Progenitor cell of endocrine pancreas (in vitro differentiated cells): Measurements from ENCODE around the gene RABL6. TPM values are rescaled to one million over a fixed set of nuclear protein-coding genes. Genes with fewer than 3 reads are reported as not detected.
A peak's percentile ranks its signal among the peaks of the same experiment; 100 is the strongest.
"Not testable (repeated sequence)": the region's sequence is repeated elsewhere in the genome, so short reads cannot be mapped to it uniquely, and the experiment has no call there.

ENCODE experiments used
- DNase-seq: peaks from one replicate; pipeline ENCODE4 v3.0.0; 2021; ENCODE audit warnings: low spot score; ENCODE audit not compliant: unreplicated experiment
- H3K27ac Mint-ChIP-seq: 2 replicates; pipeline ENCODE4 v1.8.0; 2021; ENCODE audit warnings: mild to moderate bottlenecking, moderate library complexity, mixed read lengths
- H3K27me3 Mint-ChIP-seq: 2 replicates; pipeline ENCODE4 v1.8.0; 2021; ENCODE audit warnings: mixed read lengths
- H3K36me3 Mint-ChIP-seq: 2 replicates; pipeline ENCODE4 v1.8.0; 2022; ENCODE audit warnings: mixed read lengths; ENCODE audit not compliant: insufficient read depth
- H3K4me1 Mint-ChIP-seq: 2 replicates; pipeline ENCODE4 v1.8.0; 2021; ENCODE audit warnings: low read depth, mixed read lengths
- H3K4me3 Mint-ChIP-seq: 2 replicates; pipeline ENCODE4 v1.8.0; 2021; ENCODE audit warnings: low read depth, mild to moderate bottlenecking, moderate library complexity, mixed read lengths
- H3K9me3 Mint-ChIP-seq: 2 replicates; pipeline ENCODE4 v1.8.0; 2021; ENCODE audit warnings: low read depth, mixed read lengths
- CTCF ChIP-seq: fragments of 200-600 bp; sonication (generic); IDR thresholded peaks from one replicate; pipeline ENCODE4 v1.5.0; 2021; ENCODE audit warnings: antibody characterized with exemption, mild to moderate bottlenecking; ENCODE audit not compliant: unreplicated experiment
- total RNA-seq: library from RNA; stranded (reverse); gene quantifications from 2 replicates; pipeline ENCODE4 v1.2.1, GENCODE V29; 2021

RABL6 gene
- total RNA-seq, 1 donor from 2014 or later, result 129 TPM

DNA sequence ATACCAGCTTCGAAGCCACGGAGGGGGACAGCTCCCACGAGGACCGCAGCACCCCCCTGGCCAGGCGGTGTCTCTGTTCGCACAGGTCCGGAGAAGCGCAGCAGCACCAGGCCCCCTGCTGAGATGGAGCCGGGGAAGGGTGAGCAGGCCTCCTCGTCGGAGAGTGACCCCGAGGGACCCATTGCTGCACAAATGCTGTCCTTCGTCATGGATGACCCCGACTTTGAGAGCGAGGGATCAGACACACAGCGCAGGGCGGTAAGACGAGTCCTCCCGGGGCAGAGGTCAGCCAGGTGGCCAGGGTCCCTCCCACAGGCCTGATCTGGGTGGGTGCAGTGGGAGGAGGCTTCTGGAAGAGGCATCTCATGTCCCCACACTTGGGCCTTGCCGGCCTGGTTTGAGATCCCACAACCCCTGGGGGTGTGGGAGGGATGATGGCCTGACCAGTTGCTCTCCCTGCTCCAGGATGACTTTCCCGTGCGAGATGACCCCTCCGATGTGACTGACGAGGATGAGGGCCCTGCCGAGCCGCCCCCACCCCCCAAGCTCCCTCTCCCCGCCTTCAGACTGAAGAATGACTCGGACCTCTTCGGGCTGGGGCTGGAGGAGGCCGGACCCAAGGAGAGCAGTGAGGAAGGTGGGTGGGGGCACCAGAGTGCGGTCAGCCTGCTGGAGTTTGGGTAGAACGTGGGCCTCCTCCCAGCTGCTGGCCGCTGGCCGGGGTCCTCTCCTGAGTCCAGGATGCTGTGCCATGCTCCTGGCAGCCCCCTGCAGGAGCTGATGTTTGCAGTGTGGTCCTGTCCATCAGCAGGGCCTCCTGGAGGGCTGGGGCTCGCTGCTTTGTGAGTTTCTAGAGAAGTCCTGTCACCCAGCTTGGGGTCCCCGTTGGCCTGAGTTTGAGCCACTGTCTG is 31.7 kb downstream of the RABL6 start:
- DNase-seq, result no peak
- Mint-ChIP-seq H3K9me3 (no peaks in the 10 kb centered on the region), H3K36me3 (peaks cover 3% of the 10 kb centered on the region), H3K4me3 (peak overlapping the region; percentile 47), H3K27me3 (no peaks in the 10 kb centered on the region), H3K27ac (no peak overlapping the region), H3K4me1 (peaks cover 11% of the 10 kb centered on the region)
- TF ChIP-seq CTCF, result no peak

DNA sequence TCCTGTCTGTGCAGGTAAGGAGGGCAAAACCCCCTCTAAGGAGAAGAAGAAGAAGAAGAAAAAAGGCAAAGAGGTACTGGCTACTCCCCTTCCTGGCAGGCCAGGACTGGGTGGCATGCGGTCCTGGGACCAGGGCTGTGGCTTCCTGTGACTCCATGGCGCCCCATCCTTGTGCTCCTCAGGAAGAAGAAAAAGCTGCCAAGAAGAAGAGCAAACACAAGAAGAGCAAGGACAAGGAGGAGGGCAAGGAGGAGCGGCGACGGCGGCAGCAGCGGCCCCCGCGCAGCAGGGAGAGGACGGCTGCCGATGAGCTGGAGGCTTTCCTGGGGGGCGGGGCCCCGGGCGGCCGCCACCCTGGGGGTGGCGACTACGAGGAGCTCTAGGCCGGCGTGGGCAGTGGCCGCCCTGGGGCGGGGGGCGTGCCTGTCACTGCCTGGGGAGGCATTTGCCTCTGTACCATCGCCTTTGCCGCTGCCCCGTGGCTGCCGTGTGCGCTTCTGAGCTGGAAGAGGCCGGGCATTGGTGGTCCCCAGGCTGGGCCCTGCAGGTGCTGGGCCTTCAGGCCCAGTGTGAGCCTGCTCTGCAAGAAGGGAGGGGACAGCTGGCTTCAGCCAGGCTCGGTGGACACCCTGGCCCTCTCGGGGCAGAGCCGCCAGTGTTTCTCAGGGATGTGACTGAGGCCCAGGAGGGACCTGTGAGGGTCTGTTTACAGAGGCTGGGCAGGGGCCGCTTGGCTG is 32.6 kb downstream of the RABL6 start:
- TF ChIP-seq CTCF, result no peak
- Mint-ChIP-seq H3K4me3 (peak overlapping the region; percentile 47), H3K9me3 (no peaks in the 10 kb centered on the region), H3K4me1 (peaks cover 11% of the 10 kb centered on the region), H3K27me3 (no peaks in the 10 kb centered on the region), H3K36me3 (peaks cover 3% of the 10 kb centered on the region), H3K27ac (peak overlapping the region; percentile 91)
- no peak for DNase-seq

DNA sequence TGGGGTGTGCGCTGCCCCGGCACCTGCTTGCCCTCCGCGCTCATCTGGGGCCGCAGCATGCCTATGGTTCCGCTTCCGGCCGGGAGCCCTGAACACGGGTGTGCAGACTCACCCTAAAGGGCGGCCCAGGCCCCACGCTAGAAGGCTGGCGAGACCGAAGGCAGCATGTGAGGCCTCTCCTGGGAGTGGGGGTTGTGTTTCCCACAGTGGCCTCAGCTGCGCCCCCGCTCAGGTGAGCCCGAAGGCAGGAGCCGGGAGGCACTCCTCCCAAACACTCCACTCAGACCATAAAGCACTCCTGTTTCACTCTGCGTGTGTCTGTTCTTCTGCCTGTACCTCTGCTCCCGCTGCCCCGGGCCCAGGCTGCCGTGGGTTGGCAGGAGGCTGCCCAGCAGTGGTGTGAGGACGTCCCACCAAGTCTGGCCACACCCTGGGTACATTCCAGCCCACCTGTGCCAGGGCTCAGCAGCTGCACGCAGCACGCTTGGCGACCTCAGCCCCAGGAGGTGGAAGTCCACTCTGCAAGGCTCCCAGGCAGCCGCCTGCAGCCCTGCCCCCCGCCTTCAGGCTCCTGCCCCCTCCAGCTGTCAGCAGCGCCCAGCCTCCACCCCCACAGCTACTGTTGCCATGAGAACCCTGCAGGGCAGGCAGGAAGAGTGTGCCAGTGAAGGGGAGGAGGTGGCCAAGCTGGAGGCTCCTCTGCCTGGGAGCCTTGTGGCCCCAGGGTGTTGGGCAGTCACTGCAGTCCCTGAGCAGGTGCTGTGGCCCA is 33.3 kb downstream of the RABL6 start:
- DNase-seq, result no peak
- peak overlapping the region; percentile 92 for H3K27ac Mint-ChIP-seq
- no peaks in the 10 kb centered on the region for H3K9me3 Mint-ChIP-seq
- no peak for TF ChIP-seq CTCF
- H3K27me3 Mint-ChIP-seq, result no peaks in the 10 kb centered on the region
- peak overlapping the region; percentile 38 for H3K4me3 Mint-ChIP-seq
- H3K36me3 Mint-ChIP-seq, result peaks cover 3% of the 10 kb centered on the region
- peaks cover 11% of the 10 kb centered on the region for H3K4me1 Mint-ChIP-seq

DNA sequence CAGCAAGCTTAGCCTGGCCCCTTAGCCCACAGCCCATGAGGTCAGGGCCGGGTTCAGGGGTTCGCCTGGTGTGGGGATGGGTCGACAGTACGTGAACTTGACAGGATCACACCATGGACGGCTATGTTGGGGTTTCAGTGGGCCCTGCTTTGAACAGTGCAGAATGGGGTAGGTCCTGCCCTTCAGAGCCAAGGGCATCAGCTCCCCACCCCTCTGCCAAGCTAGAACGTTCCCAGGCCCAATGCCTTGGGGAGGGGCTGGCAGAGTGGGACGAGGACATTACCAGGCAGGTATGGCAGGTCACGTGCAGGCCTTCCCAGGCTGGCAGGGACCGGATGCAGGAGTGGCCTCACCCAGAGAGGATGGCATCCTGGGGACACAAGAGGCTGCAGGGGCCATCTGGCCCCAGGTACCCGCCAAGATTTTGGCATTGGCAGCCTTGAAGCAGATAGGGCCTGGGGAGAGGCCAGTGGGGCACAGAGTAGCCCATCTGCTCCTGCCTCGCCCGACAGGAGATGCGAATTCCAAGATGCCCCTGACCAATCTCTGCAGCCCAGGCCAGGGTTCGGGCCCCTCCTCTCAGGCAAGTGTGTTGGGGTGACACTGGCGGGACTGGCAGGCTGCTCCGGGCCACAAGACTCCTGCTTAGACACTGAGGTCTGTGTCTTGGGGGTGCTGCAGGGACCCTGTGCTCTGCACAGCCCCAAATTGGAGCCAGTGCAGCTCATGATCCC is 34.1 kb downstream of the RABL6 start:
- peak overlapping the region; percentile 16 for H3K27ac Mint-ChIP-seq
- peaks cover 11% of the 10 kb centered on the region for H3K4me1 Mint-ChIP-seq
- not testable (repeated sequence) for H3K27me3 Mint-ChIP-seq, H3K9me3 Mint-ChIP-seq, H3K36me3 Mint-ChIP-seq, H3K4me3 Mint-ChIP-seq, DNase-seq

- Mint-ChIP-seq H3K4me3 (peak within 1 kb of the TSS; percentile 41), H3K4me1 (peaks cover 11% of the 10 kb centered on the region), H3K27ac (peak within 1 kb of the TSS; percentile 92)
- TF ChIP-seq CTCF, result peak; percentile 86
- not testable (repeated sequence) for H3K36me3 Mint-ChIP-seq, H3K9me3 Mint-ChIP-seq, H3K27me3 Mint-ChIP-seq
- peak; percentile 72 for DNase-seq
Observed at GRCh38 chr9:136842380-136842948, 34.7 kb downstream of the RABL6 start, which contains the start of gene AJM1. Gene AJM1 (plus strand): TSS chr9:136842478. CDS start chr9:136844415, 1,937 bp downstream.

- not testable (repeated sequence) for H3K27me3 Mint-ChIP-seq, H3K9me3 Mint-ChIP-seq, H3K36me3 Mint-ChIP-seq, H3K4me3 Mint-ChIP-seq, DNase-seq
- peaks cover 12% of the 10 kb centered on the region for H3K4me1 Mint-ChIP-seq
- H3K27ac Mint-ChIP-seq, result peak overlapping the region; percentile 29
Observed at GRCh38 chr9:136843159-136843800, 35.5 kb downstream of the RABL6 start.
